HG03108 (cell line): ENCODE data around the gene PTPRR.
A peak's percentile ranks its signal among the peaks of the same experiment; 100 is the strongest.

Experiments
- ATAC-seq: cut with Tn5 transposase; IDR thresholded peaks from one replicate; pipeline ENCODE4 v1.9.1; 2021; ENCODE audit warnings: moderate library complexity; ENCODE audit not compliant: unreplicated experiment

Gene PTPRR

GRCh38 chr12:70615174-70615866 lies 305.2 kb downstream of the PTPRR start:
- no peak for ATAC-seq

- ATAC-seq = no peak
Measured at GRCh38 chr12:70609739-70610491, 310.6 kb downstream of the PTPRR start.

- no peak for ATAC-seq
Measured at GRCh38 chr12:70609203-70609602, 311.3 kb downstream of the PTPRR start.

- ATAC-seq = no peak
Measured at GRCh38 chr12:70608184-70608583, 312.4 kb downstream of the PTPRR start.

- no peak for ATAC-seq
Measured at GRCh38 chr12:70607107-70607506, 313.4 kb downstream of the PTPRR start.

- ATAC-seq = no peak
Measured at GRCh38 chr12:70605976-70606375, 314.6 kb downstream of the PTPRR start.

GRCh38 chr12:70604662-70605061 lies 315.9 kb downstream of the PTPRR start:
- no peak for ATAC-seq

GRCh38 chr12:70603044-70603443 lies 317.5 kb downstream of the PTPRR start:
- ATAC-seq = no peak

GRCh38 chr12:70598467-70599193 lies 321.9 kb downstream of the PTPRR start:
- ATAC-seq = no peak

GRCh38 chr12:70592664-70593063 lies 327.9 kb downstream of the PTPRR start:
- no peak for ATAC-seq

- no peak for ATAC-seq
Measured at GRCh38 chr12:70590549-70591226, 329.9 kb downstream of the PTPRR start.

GRCh38 chr12:70590051-70590450 lies 330.5 kb downstream of the PTPRR start:
- ATAC-seq = peak; percentile 70
